Measurements from ENCODE around the gene SIGLEC15.
A peak's percentile ranks its signal among the peaks of the same experiment; 100 is the strongest.

SIGLEC15 gene

DNA sequence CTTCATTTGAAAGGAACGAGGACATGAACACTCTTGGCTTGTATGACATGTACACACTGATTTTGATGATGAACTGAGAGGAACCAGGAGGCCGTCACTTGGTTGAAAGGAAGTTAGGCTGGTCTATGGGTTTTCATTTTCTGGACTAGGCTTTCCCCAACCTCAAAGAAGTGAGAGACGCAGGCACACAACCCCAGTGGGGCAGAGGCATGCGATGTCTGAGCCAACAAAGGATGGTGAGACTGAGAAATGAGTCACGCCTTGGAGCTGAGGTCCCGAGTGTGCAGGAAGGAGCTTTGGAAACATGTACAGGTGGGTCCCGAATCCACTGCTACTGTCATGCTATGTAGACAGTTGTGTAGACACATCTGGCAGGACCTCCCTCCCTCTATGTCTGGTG, 24.1 kb downstream of the SIGLEC15 start:
- ATAC-seq, result no peak
- TF ChIP-seq PPARA (CRISPR knock-in tag; IDR thresholded peaks at IDR 0.05; ENCODE audit: borderline replicate concordance), result no peak
- TF ChIP-seq ZFP30 (CRISPR knock-in tag; IDR thresholded peaks at IDR 0.05), result no peak
- no peak for TF ChIP-seq BACH2 (CRISPR knock-in tag; IDR thresholded peaks at IDR 0.05; ENCODE audit: borderline replicate concordance)
- TF ChIP-seq CSDC2 (CRISPR knock-in tag; IDR thresholded peaks at IDR 0.05), result no peak
- TF ChIP-seq RARB (CRISPR knock-in tag; IDR thresholded peaks at IDR 0.05), result no peak
- TF ChIP-seq, protein P1, sequence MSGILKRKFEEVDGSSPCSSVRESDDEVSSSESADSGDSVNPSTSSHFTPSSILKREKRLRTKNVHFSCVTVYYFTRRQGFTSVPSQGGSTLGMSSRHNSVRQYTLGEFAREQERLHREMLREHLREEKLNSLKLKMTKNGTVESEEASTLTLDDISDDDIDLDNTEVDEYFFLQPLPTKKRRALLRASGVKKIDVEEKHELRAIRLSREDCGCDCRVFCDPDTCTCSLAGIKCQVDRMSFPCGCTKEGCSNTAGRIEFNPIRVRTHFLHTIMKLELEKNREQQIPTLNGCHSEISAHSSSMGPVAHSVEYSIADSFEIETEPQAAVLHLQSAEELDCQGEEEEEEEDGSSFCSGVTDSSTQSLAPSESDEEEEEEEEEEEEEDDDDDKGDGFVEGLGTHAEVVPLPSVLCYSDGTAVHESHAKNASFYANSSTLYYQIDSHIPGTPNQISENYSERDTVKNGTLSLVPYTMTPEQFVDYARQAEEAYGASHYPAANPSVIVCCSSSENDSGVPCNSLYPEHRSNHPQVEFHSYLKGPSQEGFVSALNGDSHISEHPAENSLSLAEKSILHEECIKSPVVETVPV (CRISPR knock-in tag; IDR thresholded peaks at IDR 0.05), result no peak
- TF ChIP-seq SNAI2 (CRISPR knock-in tag; IDR thresholded peaks at IDR 0.05), result no peak
- no peak for TF ChIP-seq ZC3H10 (CRISPR knock-in tag; IDR thresholded peaks at IDR 0.05)

DNA sequence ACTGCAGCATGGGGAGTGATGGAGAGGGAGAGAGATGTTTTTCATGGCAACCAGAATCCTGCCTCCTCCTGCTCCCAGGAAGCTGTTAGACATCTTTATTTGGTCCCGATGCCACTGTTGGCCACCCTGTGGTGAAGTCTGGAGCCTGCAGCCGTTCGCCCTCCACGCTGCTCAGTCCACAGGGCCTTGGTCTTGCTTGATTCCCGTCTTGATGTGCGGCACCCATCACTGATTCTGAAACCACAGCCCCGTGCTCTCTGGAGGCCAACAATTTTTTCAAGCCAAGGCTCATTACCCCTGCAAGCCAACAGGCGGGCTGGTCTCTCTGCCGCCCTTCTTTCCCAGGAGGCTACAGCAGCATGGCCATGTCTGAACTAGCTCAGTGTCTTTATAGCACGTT, 24.5 kb downstream of the SIGLEC15 start:
- peak; percentile 64; the same call in 2 of the 3 replicates for ATAC-seq
- no peak for TF ChIP-seq ARNTL (CRISPR knock-in tag; IDR thresholded peaks at IDR 0.05; ENCODE audit: borderline replicate concordance, low read depth)
- TF ChIP-seq SNAI2 (CRISPR knock-in tag; IDR thresholded peaks at IDR 0.05), result no peak
- TF ChIP-seq TOX (CRISPR knock-in tag; IDR thresholded peaks at IDR 0.05; ENCODE audit: borderline replicate concordance), result no peak
- no peak for TF ChIP-seq ESRRG (CRISPR knock-in tag; IDR thresholded peaks at IDR 0.05)
- no peak for TF ChIP-seq GLIS3 (CRISPR knock-in tag; IDR thresholded peaks at IDR 0.05)
- TF ChIP-seq, protein P1 (CRISPR knock-in tag; IDR thresholded peaks at IDR 0.05), result no peak
- TF ChIP-seq PPARA (CRISPR knock-in tag; IDR thresholded peaks at IDR 0.05; ENCODE audit: borderline replicate concordance), result no peak
- TF ChIP-seq ZNF8 (CRISPR knock-in tag; IDR thresholded peaks at IDR 0.05), result no peak
- no peak for TF ChIP-seq RARB (CRISPR knock-in tag; IDR thresholded peaks at IDR 0.05)
- TF ChIP-seq ZNF565 (CRISPR knock-in tag; conservative IDR thresholded peaks at IDR 0.05; ENCODE audit: low read depth), result no peak
- no peak for TF ChIP-seq TCF4 (CRISPR knock-in tag; IDR thresholded peaks at IDR 0.05; ENCODE audit: borderline replicate concordance)
- TF ChIP-seq, protein P2, sequence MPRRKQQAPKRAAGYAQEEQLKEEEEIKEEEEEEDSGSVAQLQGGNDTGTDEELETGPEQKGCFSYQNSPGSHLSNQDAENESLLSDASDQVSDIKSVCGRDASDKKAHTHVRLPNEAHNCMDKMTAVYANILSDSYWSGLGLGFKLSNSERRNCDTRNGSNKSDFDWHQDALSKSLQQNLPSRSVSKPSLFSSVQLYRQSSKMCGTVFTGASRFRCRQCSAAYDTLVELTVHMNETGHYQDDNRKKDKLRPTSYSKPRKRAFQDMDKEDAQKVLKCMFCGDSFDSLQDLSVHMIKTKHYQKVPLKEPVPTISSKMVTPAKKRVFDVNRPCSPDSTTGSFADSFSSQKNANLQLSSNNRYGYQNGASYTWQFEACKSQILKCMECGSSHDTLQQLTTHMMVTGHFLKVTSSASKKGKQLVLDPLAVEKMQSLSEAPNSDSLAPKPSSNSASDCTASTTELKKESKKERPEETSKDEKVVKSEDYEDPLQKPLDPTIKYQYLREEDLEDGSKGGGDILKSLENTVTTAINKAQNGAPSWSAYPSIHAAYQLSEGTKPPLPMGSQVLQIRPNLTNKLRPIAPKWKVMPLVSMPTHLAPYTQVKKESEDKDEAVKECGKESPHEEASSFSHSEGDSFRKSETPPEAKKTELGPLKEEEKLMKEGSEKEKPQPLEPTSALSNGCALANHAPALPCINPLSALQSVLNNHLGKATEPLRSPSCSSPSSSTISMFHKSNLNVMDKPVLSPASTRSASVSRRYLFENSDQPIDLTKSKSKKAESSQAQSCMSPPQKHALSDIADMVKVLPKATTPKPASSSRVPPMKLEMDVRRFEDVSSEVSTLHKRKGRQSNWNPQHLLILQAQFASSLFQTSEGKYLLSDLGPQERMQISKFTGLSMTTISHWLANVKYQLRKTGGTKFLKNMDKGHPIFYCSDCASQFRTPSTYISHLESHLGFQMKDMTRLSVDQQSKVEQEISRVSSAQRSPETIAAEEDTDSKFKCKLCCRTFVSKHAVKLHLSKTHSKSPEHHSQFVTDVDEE (CRISPR knock-in tag; IDR thresholded peaks at IDR 0.05), result no peak
- no peak for TF ChIP-seq ZFP3 (CRISPR knock-in tag; IDR thresholded peaks at IDR 0.05)
- no peak for TF ChIP-seq OSR1 (CRISPR knock-in tag; IDR thresholded peaks at IDR 0.05)
- no peak for TF ChIP-seq ZFP30 (CRISPR knock-in tag; IDR thresholded peaks at IDR 0.05)
- TF ChIP-seq, protein P3, sequence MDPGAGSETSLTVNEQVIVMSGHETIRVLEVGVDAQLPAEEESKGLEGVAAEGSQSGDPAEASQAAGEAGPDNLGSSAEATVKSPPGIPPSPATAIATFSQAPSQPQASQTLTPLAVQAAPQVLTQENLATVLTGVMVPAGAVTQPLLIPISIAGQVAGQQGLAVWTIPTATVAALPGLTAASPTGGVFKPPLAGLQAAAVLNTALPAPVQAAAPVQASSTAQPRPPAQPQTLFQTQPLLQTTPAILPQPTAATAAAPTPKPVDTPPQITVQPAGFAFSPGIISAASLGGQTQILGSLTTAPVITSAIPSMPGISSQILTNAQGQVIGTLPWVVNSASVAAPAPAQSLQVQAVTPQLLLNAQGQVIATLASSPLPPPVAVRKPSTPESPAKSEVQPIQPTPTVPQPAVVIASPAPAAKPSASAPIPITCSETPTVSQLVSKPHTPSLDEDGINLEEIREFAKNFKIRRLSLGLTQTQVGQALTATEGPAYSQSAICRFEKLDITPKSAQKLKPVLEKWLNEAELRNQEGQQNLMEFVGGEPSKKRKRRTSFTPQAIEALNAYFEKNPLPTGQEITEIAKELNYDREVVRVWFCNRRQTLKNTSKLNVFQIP (CRISPR knock-in tag; IDR thresholded peaks at IDR 0.05; ENCODE audit: borderline replicate concordance, low read depth), result no peak
- TF ChIP-seq, protein P4, sequence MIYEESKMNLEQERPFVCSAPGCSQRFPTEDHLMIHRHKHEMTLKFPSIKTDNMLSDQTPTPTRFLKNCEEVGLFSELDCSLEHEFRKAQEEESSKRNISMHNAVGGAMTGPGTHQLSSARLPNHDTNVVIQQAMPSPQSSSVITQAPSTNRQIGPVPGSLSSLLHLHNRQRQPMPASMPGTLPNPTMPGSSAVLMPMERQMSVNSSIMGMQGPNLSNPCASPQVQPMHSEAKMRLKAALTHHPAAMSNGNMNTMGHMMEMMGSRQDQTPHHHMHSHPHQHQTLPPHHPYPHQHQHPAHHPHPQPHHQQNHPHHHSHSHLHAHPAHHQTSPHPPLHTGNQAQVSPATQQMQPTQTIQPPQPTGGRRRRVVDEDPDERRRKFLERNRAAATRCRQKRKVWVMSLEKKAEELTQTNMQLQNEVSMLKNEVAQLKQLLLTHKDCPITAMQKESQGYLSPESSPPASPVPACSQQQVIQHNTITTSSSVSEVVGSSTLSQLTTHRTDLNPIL (CRISPR knock-in tag; IDR thresholded peaks at IDR 0.05; ENCODE audit: low read depth), result no peak
- TF ChIP-seq BACH2 (CRISPR knock-in tag; IDR thresholded peaks at IDR 0.05; ENCODE audit: borderline replicate concordance), result no peak

DNA sequence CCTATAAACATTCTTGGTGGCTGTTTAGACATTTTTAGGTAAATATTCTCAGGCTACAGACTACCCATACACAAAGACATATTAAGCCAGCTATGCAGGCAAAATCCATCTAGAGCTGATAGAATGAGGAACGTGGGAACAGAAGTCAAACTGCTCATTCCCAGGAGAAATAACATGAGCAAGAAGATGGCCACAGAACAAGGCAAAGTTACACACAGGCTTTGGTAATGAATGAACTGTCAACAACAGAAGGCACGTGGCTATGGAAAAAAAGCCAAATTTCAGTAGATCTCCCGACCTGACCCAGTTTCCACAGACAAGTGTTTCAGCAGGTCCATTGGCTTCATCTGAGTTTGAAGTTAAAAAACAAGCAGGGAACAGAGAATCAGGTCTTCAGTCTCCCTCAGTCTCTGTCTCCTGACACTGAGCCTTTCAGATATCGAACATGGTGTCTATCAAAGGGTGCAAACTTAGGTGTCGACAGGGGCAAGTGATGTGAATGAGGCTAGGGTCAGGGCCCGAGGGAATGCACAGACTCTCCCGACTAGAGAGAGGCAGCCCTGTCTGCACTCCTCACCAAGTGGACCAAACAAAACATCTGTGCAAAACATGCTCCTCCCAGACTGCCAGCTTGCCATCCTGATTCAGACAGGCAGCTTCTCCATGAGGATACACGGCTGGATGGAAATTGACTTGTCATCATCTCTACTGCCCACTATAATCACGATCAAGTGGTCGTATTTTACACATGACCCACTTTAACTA, 25.9 kb downstream of the SIGLEC15 start:
- ATAC-seq, result no peak
- TF ChIP-seq ESRRG (CRISPR knock-in tag; IDR thresholded peaks at IDR 0.05), result no peak
- no peak for TF ChIP-seq SNAI2 (CRISPR knock-in tag; IDR thresholded peaks at IDR 0.05)
- TF ChIP-seq, protein P2 (CRISPR knock-in tag; IDR thresholded peaks at IDR 0.05), result no peak
- no peak for TF ChIP-seq ZNF8 (CRISPR knock-in tag; IDR thresholded peaks at IDR 0.05)
- TF ChIP-seq, protein P4 (CRISPR knock-in tag; IDR thresholded peaks at IDR 0.05; ENCODE audit: low read depth), result no peak
- no peak for TF ChIP-seq ZFP3 (CRISPR knock-in tag; IDR thresholded peaks at IDR 0.05)
- TF ChIP-seq, protein P5, sequence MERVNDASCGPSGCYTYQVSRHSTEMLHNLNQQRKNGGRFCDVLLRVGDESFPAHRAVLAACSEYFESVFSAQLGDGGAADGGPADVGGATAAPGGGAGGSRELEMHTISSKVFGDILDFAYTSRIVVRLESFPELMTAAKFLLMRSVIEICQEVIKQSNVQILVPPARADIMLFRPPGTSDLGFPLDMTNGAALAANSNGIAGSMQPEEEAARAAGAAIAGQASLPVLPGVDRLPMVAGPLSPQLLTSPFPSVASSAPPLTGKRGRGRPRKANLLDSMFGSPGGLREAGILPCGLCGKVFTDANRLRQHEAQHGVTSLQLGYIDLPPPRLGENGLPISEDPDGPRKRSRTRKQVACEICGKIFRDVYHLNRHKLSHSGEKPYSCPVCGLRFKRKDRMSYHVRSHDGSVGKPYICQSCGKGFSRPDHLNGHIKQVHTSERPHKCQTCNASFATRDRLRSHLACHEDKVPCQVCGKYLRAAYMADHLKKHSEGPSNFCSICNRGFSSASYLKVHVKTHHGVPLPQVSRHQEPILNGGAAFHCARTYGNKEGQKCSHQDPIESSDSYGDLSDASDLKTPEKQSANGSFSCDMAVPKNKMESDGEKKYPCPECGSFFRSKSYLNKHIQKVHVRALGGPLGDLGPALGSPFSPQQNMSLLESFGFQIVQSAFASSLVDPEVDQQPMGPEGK (CRISPR knock-in tag; IDR thresholded peaks at IDR 0.05; ENCODE audit: borderline replicate concordance), result no peak
